ENCODE measurements around the gene FAM53B. TPM values are rescaled to one million over a fixed set of nuclear protein-coding genes. Genes with fewer than 3 reads are reported as not detected.

The FAM53B gene
- total RNA-seq, 1 experiment from 2014 or later: 14.9 TPM

DNA sequence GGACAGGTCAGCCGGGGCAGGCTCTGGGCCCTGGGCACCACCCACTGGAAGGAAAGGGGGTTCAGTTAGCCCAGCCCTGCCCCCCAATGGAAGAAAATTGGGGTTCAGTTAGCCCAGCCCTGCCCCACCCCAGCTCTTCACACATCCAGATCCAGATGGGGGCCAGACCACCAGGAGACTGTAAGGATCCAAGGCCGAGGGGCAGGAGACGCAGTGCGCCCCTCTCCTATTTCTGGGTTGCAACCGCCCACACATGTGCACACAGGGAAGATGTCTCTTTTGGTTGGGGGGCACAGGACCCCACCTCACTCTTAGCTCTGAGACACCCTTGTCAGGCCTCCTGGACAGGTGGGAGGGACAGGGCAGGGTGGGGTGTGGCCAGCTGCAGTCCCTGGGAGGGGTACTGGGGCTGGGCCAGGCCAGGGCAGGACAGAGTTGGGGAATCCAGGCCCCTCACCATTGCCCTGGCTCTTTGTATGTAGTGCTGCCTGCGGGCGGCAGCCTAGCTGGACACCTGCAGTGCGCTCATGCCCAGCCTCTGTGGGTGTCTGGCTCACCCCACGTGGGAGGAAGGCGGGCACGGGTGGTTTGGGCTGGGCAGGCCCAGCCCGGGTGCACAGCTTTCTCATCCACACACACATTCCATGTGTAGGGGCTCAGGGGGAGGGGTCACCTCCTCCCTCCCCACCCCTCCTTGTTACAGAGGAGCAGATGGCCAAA is 141.4 kb downstream of the FAM53B start:
- no TSS peak for BruUV-seq (replicated peaks)
- H3K27me3 Mint-ChIP-seq (ENCODE audit: insufficient read depth, unreplicated experiment): peaks cover 18% of the 10 kb centered on the region
- intact Hi-C loops (cut with micrococcal nuclease): no loop called here

DNA sequence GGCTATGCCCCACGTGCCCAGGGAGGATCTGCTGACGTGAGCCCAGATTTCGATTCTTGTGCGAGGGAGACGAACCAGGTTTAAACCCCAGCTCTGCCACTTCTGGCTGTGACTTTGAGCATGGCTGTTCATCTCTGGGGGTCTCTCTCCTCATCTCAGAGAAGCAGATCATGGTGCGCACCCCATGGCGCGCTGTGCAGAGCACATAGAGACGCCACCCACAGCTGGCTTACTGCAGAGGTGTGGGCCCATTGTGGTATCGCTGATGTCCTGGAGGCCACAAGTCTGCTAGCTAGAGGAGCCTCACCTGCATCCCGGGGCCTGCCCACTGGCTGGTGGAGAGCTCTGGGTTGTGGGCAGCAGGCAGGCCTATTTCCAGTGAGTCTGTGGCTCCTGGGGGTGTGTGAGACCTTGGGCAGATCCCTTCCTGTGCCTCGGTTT is 142.0 kb downstream of the FAM53B start:
- Mint-ChIP-seq H3K36me3 (ENCODE audit: insufficient read depth, unreplicated experiment) (no peaks in the 10 kb centered on the region), H3K27me3 (ENCODE audit: insufficient read depth, unreplicated experiment) (peaks cover 18% of the 10 kb centered on the region), H3K4me3 (ENCODE audit: unreplicated experiment) (no peak overlapping the region), H3K9me3 (ENCODE audit: unreplicated experiment) (no peaks in the 10 kb centered on the region), H3K4me1 (ENCODE audit: insufficient read depth, unreplicated experiment) (no peaks in the 10 kb centered on the region), H3K27ac (ENCODE audit: low read depth, unreplicated experiment) (no peak overlapping the region)
- no TSS peak for BruUV-seq (replicated peaks)
- DNase-seq (ENCODE audit: unreplicated experiment): no peak
- TF ChIP-seq, protein P1, sequence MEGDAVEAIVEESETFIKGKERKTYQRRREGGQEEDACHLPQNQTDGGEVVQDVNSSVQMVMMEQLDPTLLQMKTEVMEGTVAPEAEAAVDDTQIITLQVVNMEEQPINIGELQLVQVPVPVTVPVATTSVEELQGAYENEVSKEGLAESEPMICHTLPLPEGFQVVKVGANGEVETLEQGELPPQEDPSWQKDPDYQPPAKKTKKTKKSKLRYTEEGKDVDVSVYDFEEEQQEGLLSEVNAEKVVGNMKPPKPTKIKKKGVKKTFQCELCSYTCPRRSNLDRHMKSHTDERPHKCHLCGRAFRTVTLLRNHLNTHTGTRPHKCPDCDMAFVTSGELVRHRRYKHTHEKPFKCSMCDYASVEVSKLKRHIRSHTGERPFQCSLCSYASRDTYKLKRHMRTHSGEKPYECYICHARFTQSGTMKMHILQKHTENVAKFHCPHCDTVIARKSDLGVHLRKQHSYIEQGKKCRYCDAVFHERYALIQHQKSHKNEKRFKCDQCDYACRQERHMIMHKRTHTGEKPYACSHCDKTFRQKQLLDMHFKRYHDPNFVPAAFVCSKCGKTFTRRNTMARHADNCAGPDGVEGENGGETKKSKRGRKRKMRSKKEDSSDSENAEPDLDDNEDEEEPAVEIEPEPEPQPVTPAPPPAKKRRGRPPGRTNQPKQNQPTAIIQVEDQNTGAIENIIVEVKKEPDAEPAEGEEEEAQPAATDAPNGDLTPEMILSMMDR (IDR thresholded peaks at IDR 0.05; ENCODE audit: unreplicated experiment): no peak
- ChIA-PET CTCF (no interaction called here), POLR2A (interaction anchor here (0.7 kb wide), 1 partner anchor 163 kb away, joined by 3 read pairs; no protein-coding TSS in a partner anchor)
- intact Hi-C loops (cut with micrococcal nuclease): no loop called here

More for the DNA sequence above, 141.4 kb downstream of the FAM53B start:
- Mint-ChIP-seq H3K27ac (ENCODE audit: low read depth, unreplicated experiment) (no peak overlapping the region), H3K9me3 (ENCODE audit: unreplicated experiment) (no peaks in the 10 kb centered on the region), H3K4me1 (ENCODE audit: insufficient read depth, unreplicated experiment) (no peaks in the 10 kb centered on the region), H3K36me3 (ENCODE audit: insufficient read depth, unreplicated experiment) (no peaks in the 10 kb centered on the region), H3K4me3 (ENCODE audit: unreplicated experiment) (no peak overlapping the region)
- no peak for DNase-seq (ENCODE audit: unreplicated experiment)
- TF ChIP-seq, protein P1 (IDR thresholded peaks at IDR 0.05; ENCODE audit: unreplicated experiment): no peak
- ChIA-PET CTCF (no interaction called here), POLR2A (interaction anchor here (0.7 kb wide), 1 partner anchor 162 kb away, joined by 3 read pairs; no protein-coding TSS in a partner anchor)

GRCh38 chr10:124601431-124602120 is 142.6 kb downstream of the FAM53B start:
- TF ChIP-seq, protein P1 (IDR thresholded peaks at IDR 0.05; ENCODE audit: unreplicated experiment): no peak
- ChIA-PET POLR2A (no interaction called here), CTCF (no interaction called here)
- BruUV-seq (replicated peaks): no TSS peak
- Mint-ChIP-seq H3K27me3 (ENCODE audit: insufficient read depth, unreplicated experiment) (peaks cover 18% of the 10 kb centered on the region), H3K9me3 (ENCODE audit: unreplicated experiment) (no peaks in the 10 kb centered on the region), H3K4me3 (ENCODE audit: unreplicated experiment) (no peak overlapping the region), H3K27ac (ENCODE audit: low read depth, unreplicated experiment) (no peak overlapping the region), H3K36me3 (ENCODE audit: insufficient read depth, unreplicated experiment) (no peaks in the 10 kb centered on the region), H3K4me1 (ENCODE audit: insufficient read depth, unreplicated experiment) (no peaks in the 10 kb centered on the region)
- no peak for DNase-seq (ENCODE audit: unreplicated experiment)
- intact Hi-C loops (cut with micrococcal nuclease): no loop called here

- Mint-ChIP-seq H3K9me3 (ENCODE audit: unreplicated experiment) (no peaks in the 10 kb centered on the region), H3K4me1 (ENCODE audit: insufficient read depth, unreplicated experiment) (no peaks in the 10 kb centered on the region), H3K27ac (ENCODE audit: low read depth, unreplicated experiment) (no peak overlapping the region), H3K27me3 (ENCODE audit: insufficient read depth, unreplicated experiment) (peaks cover 18% of the 10 kb centered on the region), H3K36me3 (ENCODE audit: insufficient read depth, unreplicated experiment) (no peaks in the 10 kb centered on the region), H3K4me3 (ENCODE audit: unreplicated experiment) (no peak overlapping the region)
- TF ChIP-seq, protein P1 (IDR thresholded peaks at IDR 0.05; ENCODE audit: unreplicated experiment): no peak
- no TSS peak for BruUV-seq (replicated peaks)
- intact Hi-C loops (cut with micrococcal nuclease): no loop called here
- CTCF ChIA-PET: interaction anchor here (1.4 kb wide), 1 partner anchor 71 kb away, joined by 7 read pairs; no protein-coding TSS in a partner anchor
- POLR2A ChIA-PET: no interaction called here
- DNase-seq (ENCODE audit: unreplicated experiment): no peak
These were observed 143.2 kb downstream of the FAM53B start for GRCh38 chr10:124601016-124601415.

All from MCF 10A (cell line).